Activated T-cell treated with anti-CD3 and anti-CD28 coated beads, Interleukin-2, amount 50 U/mL, for 48 hours (primary cell): ENCODE results near the gene PMM2.

ENCODE experiments used
- DNase-seq, 2 experiments: peaks; one replicate each; pipeline ENCODE4 v3.0.0-alpha.2; 2020

The PMM2 gene

DNA sequence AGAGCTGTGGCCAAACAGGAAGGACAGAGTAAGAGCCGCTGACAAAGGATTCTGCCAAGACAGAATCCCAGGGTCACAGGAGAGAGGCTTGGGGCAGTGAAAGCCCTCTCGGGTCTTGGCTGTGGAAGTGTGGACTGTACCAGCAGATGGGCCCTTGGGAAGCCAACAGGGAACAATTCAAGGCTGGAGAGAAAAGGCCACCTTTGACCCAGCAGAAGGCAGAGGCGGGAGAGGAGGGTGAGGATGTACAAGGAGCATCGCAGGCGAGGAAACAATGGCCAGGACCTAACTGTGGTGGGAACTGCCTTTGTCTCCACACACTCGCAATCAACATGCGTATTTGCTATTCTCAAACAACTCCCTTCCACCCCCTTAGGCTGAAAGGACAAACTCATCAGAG, 55.5 kb downstream of the PMM2 start:
- no peak for DNase-seq

DNA sequence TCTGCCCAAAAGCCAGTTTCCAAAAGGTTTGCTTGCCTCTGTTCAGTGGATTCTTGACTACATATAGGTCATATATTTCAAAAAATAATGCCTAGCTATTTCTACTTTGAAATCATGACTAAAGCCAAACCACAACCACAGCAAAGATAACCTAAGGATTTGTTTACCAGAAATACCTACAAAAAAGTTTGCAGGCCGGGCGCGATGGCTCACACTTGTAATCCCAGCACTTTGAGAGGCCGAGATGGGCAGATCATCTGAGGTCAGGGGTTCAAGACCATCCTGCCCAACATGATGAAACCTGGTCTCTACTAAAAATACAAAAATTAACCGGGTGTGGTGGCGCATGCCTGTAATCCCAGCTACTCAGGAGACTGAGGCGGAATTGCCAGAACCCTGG, 56.0 kb downstream of the PMM2 start:
- no peak for DNase-seq

DNA sequence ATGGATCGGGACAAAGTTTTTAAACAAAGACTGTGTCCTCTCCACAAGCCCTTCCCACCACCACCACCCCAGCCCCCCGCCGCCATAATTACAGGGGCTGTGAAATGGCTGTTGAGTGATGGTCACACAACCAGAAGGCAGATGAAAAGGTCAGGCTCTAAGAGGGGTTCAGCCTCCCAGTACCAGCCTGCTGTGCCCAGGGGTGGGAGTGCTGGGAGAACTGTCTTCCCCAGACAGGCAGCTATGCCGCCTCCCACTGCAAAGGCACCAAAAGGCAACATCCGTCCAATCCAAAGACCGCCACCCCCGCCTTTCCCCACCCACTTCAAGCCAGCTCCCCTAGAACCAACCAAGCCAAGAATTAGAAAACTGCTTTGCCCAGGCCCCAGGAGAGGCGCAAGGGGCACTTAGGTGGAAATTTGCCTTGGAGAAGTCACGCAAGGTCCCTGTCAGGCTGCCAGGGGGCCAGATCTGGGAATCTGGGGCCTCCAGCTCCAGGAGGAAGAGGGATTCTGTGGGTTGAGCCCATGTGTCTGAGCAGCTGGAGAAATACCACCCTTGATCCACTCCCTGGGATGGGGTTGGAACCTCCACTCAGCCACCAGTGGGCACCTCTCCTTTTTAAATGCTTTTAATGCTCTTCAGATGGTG, 56.8 kb downstream of the PMM2 start:
- DNase-seq = no peak

DNA sequence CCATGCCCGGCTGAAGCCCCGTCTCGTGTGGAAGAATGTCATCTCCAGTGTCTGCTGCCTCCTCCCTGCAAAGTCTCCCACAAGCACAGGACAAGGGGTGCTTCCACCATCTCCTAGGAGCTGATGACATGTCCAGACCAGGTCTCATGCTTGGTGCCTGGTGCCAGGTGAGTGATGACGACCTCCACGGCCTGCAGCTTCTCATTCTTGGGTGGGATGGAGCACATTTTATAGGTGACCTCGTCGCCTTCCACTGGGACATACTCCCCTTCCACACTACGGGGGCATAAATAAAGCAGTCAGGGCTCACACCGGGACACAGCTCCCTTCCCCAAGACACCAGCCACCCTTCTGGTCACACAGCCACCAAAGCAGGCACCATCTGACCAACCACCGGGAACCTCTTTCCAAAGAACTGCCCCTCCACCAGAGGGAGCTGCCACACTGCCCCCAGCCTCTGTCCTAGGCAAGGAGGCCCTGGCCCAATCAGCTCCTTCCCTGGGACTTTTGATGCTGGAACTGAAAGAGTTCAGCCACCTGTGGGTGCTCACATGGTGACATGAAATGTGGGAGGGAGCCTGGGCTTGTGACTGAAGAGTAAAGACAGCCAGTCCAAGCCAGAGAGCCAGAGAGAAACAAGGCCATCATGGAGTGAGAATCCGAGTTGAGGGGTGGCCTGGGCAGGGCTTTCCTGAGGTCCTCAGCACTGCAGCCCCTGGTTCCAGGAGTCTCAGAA, 57.6 kb downstream of the PMM2 start:
- no peak for DNase-seq

DNA sequence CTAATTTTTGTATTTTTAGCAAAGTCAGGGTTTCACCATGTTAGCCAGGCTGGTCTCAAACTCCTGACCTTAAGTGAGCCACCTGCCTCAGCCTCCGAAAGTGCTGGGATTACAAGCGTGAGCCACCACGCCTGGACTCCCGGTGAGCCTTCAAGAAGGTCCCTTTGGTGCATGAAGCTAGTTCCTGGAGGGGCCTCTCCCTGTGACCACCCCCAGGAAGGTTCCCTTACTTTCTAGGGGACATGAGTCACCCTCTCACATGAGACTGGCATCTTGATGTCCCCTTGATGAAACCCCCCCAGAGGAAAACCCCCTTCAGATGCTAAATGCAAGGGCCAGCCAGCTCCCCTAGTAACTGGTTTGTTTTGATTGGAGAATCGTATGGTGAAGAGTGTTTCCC, 58.3 kb downstream of the PMM2 start:
- DNase-seq = no peak

DNA sequence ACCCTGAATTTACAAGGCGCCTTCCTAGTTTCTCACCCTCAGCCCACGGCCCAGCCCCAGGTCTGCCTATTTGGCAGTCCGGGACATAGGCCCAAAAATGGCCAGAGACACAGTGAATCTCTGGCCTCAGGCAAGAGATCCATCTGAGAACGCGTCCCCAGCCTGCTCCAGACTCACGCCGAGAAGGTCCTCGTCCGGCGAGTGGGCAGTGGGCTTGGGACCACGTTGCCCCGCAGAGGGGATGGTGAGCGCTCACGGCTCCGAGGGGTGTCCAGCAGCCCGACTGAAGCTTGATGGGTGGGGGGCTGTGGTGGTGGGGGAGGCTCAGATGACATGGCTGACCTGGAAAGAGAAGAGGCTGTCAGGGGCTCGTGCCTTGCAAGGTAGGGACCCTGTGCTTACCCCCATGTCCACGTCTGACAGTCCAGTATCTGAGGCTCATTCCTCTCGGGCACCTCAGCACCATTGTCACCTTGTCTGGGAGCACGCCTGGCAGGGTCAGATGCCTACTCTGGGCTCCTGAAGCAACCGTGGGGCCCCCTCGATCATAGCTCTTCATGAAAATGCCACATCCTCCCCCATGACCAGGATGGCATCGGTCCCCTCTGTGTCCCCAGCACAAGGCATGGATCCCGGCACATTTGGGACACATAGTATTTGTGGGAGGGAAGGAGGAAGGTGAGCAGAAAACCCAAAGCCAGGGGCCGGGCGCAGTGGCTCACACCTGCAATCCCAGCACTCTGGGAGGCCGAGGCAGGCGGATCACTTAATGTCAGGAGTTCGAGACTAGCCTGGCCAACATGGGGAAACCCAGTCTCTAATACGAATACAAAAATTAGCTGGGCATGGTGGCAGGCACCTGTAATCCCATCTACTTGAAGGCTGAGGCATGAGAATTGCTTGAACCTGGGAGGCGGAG, 61.6 kb downstream of the PMM2 start:
- no peak for DNase-seq

DNA sequence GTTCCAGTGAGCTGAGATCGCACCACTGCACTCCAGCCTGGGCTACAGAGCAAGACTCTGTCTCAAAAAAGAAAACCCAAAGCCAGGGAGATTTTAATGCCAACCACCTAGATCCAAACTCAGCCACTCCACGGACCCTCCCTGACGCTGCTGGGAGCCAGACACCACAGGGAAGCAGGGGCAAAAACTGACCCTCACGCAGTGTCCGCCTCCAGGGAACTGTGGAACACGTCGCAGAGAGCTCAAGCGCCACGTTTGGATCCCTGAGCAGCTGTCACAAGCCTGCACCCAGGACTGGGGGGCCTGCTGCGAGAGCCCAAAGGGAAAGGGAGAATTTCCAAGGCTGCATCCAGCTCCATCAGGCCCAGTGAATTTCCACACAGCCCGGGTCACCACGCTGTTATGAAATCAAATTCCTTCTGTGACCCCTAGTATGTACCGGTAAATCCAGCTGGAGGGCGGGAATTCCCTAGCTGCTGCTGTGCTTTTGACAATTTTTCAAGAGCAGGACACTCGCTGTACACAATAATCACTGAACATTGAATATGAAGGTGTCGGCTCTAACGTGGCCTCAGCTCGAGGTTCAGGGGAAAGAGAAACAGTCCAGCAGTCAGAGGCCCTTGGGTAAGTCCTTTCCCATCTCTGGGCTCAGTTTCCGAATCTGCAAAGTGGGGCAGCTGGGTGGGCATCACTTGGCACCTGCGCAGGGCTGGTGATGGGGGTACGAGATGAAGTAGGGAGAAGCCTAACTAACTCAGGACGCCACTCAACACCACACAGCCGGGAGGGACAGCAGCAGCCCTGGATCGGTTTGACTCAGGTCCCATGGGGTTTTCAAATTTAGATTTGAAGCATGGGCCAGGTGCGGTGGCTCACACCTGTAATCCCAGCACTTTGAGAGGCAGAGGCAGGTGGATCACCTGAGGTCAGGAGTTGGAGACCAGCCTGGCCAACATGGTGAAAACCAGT, 62.6 kb downstream of the PMM2 start:
- no peak for DNase-seq

DNA sequence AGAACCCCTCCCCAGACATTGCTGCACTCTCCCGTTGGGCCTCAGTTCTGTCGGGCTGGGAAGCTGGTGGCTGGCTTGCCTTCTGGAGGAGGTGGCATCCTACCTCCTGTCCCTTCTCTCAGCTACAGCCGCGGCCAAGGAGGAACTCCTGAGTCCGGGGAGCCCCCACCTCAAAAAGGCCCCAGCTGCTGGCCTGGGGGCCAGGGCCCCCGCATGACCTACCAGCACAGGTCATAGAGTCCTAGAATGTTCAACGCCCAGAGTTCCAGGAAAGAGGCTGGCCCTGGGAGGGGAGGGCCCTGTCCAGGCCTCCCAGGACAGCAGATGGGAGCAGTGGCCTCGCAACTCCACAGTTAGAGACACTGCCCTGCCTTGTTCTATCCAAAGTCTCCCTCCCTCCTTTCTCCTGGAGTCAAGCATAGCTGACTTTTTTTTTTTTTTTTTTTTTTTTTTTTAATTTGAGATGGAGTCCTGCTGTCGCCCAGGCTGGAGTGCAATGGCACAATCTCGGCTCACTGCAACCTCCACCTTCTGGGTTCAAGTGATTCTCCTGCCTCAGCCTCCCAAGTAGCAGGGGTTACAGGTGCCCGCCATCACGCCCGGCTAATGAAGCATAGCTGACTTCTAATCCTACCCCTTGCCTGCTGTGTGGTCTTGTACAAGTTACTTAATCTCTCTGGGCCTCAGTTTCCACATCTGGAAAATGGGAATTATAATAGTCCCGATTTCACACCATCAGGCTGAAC, 64.1 kb downstream of the PMM2 start:
- DNase-seq = no peak

DNA sequence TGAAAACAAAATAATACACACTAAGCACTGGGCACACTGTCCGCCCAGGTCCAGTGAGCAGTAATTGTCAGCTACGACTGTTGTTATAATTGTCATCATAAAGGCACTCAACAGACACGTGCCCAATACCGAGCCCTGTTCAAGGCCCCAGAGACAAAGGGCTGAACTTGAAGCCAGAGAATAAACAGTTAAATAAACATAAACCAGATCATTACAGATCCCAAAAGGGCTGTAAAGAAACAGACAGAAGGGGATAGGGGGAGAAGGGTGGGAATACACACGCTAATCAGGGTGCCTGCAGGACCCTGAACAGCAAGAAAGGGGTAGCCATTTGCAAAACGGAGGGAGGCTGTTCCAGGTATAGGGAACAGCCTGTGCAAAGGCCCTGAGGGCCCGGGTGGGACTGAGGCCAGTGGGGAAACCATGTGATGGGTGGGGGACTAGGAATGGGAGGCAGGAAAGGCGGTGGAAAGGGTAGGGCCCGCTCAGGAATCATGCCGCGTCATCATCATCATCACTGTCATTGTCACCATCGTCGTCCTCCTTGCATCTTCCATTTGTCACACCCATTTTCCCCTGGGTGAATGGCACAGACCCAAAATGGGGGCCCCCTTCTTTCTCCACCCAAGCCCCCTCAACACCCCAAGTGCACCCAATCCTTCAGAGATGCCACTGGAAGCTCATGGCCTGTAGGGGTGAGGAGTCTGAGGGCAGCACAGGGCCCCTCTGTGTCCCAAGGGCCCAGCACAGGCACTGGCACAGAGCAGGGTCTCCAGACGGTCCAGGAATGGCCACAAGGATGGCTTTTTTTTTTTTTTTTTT, 64.9 kb downstream of the PMM2 start:
- DNase-seq = no peak

DNA sequence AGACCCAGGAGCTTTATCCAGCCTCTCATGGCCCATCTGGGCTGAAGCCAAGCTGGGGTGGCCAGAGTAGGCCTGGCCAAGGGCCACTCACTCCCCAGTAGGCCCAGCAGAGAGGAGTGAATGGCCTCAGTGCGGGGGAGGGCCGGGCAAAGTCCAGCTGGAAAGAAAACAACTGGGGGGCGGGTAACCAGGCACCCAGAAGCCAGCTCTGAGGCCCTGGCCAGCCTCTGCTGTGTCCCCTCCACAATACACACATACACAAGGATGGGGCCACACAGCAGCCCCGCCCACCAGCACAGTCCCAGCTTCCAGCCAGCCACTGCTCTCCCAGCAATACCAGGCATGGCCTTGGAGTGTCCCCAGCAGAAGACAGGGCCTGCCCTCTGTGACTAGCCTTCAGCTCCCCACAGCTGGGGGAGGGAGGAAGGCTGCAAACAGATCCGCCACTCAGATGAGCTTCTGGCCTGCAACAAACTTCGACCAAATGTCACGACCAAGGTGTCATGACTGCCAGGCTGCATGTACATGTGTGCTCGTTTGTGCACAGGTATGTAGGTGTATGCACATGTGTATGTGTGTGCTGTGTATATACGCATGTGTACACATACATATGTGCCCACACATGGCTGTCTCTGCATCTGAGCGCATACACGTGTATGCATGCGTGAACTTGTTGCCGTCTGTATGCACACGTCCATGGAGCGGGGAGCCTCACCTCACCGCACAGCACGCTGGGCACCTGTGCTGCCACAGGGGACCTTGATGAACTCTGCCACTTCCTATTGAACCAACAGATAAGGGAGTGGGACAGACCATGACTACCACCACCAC, 66.2 kb downstream of the PMM2 start:
- no peak for DNase-seq

DNA sequence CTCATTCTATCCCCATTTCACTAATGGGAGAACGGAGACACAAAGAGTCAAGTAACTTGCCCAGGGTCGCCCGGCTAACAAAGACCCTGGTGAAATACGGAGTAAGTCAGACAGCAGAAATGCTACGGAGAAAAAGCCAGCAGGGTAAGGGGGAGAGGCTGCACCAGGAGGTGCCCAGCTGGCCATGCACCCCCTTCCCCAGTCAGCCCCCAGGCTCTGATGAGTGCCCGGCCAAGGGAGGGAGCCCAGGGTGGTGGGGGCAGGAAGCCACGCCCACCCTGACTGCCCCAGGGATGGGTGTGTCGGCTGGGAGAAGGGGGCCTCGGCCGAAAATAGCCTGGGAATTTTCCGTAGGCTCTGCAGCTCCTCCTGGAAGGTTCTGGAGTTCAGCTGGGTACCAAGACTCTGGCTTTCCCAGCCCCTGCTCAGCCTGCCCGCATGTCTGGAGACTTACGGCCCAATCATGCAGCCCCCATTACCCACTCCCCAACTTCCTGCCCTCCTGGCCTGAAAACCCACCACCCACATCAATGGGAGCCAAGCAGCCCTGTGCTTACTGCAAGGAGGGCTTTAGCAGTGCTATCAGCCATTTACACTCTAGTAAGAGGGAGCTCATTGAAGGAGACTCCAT, 67.0 kb downstream of the PMM2 start:
- DNase-seq = no peak

DNA sequence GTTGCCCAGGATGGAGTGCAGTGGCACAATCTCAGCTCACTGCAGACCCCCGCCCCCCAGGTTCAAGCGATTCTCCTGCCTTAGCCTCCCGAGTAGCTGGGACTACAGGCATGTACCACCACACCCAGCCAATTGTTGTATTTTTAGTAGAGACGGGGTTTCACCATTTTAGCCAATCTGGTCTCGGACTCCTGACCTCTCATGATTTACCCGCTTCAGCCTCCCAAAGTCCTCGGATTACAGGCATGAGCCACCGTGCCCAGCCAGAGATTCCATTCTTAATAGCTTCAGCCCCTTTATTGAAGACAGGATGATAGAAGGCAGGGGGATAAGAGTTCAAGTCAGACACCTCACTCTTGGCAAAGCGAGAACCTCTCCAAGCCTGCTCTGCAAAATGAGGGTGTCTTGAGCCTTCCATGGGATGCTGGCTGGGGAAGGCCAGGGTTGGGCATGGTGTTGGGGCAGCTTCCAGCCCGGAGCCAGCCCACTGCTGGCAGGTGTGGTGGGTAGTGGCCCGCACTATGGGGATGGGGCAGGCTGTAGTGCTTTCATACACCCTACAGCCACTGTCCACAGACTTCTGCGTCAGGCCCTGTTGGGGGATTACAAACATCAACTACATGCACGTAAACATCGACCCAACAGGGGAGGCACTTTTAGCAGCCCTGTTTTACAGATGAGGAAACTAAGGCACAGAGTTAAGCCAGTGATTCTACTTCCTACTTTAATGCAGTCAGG, 67.7 kb downstream of the PMM2 start:
- no peak for DNase-seq

DNA sequence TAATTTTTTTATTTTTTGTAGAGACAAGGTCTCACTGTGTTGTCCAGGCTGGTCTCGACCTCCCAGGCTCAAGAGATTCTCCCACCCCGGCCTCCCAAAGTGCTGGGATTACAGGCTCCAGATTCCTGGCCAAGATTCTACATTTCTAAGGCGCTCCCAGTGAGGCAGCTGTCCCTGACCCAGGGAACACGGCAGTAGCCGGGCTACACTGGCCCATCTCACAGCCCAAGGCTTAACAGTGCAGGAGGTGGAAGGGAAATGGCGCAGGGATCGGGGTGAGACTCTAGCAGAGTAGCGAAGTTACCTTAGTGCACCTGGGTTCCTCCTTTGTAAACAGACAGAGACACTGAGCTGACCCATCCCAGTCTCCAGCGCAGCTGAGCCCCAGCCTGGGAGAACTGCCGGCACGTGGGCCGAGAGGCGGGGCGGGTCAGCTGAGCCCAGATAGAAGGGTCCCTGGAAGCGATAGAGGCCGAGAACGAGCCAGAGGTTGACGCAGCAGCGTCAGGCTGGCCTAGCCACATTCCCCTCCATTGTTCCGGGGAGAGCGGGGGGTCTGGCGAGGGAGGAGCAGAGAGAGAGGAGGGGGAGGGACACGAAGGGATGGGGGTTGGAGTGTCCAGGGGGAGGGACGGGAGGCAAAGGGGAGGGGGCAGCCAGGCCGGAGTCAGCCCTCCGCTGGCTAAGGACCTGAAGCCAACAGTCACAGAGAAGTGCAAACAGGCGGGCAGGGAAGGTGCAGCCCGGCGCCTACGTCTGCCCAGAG, 68.7 kb downstream of the PMM2 start:
- no peak for DNase-seq

DNA sequence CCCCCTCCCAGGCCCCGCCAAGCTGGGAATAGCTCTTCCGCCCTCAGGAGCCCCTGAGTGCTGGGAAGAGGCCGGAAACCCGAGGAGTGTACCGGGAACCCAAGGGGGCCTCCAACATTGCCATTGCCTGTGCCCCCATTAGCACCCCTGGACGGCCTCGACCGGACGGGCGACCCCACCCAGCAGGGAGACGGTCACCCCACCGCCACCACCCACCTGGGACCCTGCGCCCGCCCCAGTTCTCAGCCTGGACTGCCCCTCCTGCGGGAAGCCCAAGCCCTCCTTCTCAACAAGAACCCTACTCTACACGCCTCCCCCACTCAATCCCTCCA, 69.2 kb downstream of the PMM2 start:
- no peak for DNase-seq

DNA sequence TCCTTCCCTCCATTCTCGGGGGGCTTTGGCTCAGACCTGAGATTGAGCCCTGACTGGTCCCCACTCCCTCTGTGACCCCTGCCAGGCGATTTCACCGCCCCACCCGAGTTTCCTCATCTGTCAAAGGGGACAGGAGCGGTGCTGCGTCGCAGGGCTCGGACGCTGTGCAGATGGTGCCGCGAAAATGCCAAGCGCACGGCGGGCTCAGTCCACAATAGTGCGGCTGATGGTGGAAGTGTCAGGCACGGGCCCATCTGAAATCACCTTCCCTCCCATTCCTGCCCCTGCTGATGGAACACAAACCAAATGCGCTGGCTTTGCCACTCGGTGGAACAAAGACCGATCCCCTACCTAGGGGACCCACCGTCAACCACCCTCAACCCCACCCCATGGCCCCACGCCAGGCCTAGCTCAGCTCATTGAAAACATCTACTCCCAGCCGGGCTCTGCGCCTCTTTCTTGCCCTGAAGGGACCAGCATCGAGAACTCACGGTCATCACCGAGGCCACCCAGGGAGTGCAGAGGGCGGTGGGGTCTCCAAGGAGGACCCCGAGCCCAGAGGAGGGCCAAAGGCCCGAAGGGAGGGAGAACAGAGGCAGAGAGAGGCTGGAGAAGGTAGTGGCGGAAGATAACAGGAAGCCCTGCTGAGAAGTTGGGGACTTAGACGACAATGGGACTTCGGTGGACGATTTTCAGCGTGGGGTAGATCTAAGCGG, 69.7 kb downstream of the PMM2 start:
- DNase-seq = peak; percentile 56 to 57

DNA sequence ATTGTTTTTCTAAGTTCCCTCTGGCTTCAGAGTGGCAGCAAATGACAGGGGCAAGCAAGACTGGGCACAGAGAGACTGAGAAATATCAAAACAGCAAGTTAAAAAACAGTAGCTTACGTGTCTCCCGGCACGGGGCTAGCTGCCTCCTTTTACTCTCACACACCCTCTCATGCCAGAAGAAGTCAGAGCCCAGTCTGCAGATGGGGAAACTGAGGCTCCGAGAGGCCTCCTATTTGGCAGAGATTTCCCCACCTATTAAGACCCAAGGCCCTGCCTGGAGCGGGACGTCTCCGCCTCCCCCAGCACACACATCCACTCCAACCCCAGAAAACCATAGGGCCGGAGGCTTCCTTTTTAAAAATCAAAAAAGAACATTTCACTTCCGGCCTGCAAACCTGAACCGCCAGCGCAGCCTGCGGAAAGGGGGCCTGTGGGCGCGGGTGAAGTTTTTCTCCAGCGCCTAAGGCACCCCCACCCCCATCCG, 70.3 kb downstream of the PMM2 start:
- DNase-seq = peak; percentile 42 to 44
